VCaP (cell line): ENCODE data around the gene F5.

ENCODE experiments used
- H3K27ac ChIP-seq: fragments of 450-650 bp; 2 replicates; pipeline ENCODE4 v1.5.1; 2017
- TF ChIP-seq, protein P1 (sequence below): fragments of 450-650 bp; conservative IDR thresholded peaks from 2 replicates; pipeline ENCODE4 v1.5.1; 2017; ENCODE audit warnings: mild to moderate bottlenecking, moderate library complexity

The F5 gene

DNA sequence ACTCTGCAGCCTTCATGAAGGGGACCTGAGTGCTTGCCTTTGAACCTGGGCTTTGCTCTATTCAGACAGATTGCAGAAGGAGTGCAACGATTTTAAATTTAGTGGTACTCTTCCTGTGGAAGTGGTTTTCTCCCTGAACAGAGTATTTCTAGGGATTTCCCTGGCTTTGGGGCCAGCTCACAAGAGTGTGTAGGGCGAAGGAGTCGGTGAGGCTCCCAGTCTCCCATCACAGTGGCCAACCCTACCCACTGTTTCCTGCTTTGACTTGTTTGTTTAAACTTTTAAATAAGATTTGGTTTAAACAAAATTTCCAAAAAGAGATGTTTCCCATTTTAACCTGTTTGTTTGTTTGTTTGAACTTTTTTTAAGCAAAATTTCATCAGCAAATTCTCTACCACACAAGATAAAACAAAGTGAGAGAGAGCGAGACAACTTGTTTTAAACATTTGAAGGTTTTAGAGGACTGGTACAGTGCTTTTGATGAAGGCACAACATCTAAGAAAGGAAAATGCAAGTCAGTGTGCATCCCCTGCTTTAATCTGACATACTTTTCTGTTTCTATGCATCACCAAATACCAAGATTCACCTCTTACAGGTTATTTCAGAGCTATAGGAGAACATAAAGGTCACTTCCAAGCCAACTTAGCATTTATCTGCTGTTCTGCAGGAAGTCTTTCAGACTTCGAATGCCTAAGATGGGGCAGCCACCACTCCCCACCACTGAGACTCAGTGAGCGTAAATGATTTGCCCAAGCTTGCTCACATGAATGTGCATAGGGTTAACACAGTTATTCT, 37.0 kb upstream of the F5 start:
- TF ChIP-seq, protein P1, sequence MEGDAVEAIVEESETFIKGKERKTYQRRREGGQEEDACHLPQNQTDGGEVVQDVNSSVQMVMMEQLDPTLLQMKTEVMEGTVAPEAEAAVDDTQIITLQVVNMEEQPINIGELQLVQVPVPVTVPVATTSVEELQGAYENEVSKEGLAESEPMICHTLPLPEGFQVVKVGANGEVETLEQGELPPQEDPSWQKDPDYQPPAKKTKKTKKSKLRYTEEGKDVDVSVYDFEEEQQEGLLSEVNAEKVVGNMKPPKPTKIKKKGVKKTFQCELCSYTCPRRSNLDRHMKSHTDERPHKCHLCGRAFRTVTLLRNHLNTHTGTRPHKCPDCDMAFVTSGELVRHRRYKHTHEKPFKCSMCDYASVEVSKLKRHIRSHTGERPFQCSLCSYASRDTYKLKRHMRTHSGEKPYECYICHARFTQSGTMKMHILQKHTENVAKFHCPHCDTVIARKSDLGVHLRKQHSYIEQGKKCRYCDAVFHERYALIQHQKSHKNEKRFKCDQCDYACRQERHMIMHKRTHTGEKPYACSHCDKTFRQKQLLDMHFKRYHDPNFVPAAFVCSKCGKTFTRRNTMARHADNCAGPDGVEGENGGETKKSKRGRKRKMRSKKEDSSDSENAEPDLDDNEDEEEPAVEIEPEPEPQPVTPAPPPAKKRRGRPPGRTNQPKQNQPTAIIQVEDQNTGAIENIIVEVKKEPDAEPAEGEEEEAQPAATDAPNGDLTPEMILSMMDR = no peak
- no peak overlapping the region for H3K27ac ChIP-seq

GRCh38 chr1:169620565-169620964, 34.3 kb upstream of the F5 start:
- H3K27ac ChIP-seq = no peak overlapping the region
- TF ChIP-seq, protein P1 = no peak

GRCh38 chr1:169618367-169618766, 32.1 kb upstream of the F5 start:
- TF ChIP-seq, protein P1 = no peak

GRCh38 chr1:169615803-169616202, 29.5 kb upstream of the F5 start:
- TF ChIP-seq, protein P1 = no peak
- no peak overlapping the region for H3K27ac ChIP-seq

More at GRCh38 chr1:169618367-169618766, 32.1 kb upstream of the F5 start:
- H3K27ac ChIP-seq = no peak overlapping the region

DNA sequence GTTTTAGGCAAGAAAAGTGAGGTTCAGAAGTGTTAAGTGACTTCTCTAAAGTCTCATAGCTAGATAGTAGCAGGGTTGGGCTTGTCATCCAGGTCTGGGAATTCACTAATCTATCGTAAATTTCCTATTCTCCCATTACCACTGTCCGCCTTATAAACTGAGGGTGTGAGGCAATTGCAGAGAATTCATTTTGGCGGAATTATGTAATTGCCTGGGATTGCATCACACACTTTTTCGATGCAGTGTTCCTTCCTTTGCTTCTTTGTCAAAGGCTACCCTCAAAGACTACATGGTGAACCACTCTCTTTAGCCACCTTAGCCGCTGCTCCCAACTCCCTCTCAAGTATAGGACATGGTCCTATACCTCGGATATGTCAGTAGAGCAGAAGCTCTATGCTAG, 24.6 kb upstream of the F5 start:
- TF ChIP-seq, protein P1 = no peak
- peak overlapping the region; percentile 29 for H3K27ac ChIP-seq

DNA sequence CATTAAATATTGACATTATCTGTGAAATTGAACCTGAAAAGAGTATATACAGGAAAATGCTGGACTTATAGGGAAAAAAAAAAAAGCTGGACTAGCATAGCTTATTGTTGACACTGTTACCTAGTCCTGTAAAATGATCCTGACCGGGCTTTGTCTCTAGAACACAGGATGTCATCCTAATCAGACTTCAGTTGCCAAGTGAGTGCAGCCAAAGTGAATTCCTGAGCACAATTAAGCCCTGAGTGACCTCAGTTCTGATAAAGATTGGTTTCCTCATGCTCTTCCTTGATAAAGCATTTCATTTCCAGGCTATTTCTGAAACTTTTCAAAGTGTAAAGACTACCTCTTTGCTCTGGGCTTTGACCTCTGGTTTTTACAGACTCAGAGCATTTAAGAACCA, 23.8 kb upstream of the F5 start:
- TF ChIP-seq, protein P1 = no peak
- peak overlapping the region; percentile 29 for H3K27ac ChIP-seq

GRCh38 chr1:169608226-169608625, 21.9 kb upstream of the F5 start:
- H3K27ac ChIP-seq = no peak overlapping the region
- TF ChIP-seq, protein P1 = no peak
